ENCODE measurements around the gene MLC1.

- TF ChIP-seq PATZ1 (CRISPR knock-in tag; IDR thresholded peaks at IDR 0.05; ENCODE audit: borderline replicate concordance) (no peak), ZFP30 (CRISPR knock-in tag; IDR thresholded peaks at IDR 0.05) (no peak), PPARA (CRISPR knock-in tag; IDR thresholded peaks at IDR 0.05; ENCODE audit: borderline replicate concordance) (no peak), ZNF70 (CRISPR knock-in tag; IDR thresholded peaks at IDR 0.05) (no peak), CREB5 (CRISPR knock-in tag; IDR thresholded peaks at IDR 0.05; ENCODE audit: low read depth) (no peak), TOX (CRISPR knock-in tag; IDR thresholded peaks at IDR 0.05; ENCODE audit: borderline replicate concordance) (no peak), POU6F1 (CRISPR knock-in tag; IDR thresholded peaks at IDR 0.05; ENCODE audit: borderline replicate concordance, low read depth) (no peak), GLIS3 (CRISPR knock-in tag; IDR thresholded peaks at IDR 0.05) (no peak), OSR1 (CRISPR knock-in tag; IDR thresholded peaks at IDR 0.05) (no peak), RARB (CRISPR knock-in tag; IDR thresholded peaks at IDR 0.05) (no peak), ESRRG (CRISPR knock-in tag; IDR thresholded peaks at IDR 0.05) (no peak), ZNF8 (CRISPR knock-in tag; IDR thresholded peaks at IDR 0.05) (no peak), BACH2 (CRISPR knock-in tag; IDR thresholded peaks at IDR 0.05; ENCODE audit: borderline replicate concordance) (no peak)
- TF ChIP-seq, protein P1, sequence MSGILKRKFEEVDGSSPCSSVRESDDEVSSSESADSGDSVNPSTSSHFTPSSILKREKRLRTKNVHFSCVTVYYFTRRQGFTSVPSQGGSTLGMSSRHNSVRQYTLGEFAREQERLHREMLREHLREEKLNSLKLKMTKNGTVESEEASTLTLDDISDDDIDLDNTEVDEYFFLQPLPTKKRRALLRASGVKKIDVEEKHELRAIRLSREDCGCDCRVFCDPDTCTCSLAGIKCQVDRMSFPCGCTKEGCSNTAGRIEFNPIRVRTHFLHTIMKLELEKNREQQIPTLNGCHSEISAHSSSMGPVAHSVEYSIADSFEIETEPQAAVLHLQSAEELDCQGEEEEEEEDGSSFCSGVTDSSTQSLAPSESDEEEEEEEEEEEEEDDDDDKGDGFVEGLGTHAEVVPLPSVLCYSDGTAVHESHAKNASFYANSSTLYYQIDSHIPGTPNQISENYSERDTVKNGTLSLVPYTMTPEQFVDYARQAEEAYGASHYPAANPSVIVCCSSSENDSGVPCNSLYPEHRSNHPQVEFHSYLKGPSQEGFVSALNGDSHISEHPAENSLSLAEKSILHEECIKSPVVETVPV (CRISPR knock-in tag; IDR thresholded peaks at IDR 0.05), result no peak
Observed at GRCh38 chr22:50061141-50061823, 23.9 kb downstream of the MLC1 start.

Measured in SK-N-SH treated with all-trans-retinoic acid at 6 μM for 48 hours (cell line).